Measurements from ENCODE around the gene STOM.
A peak's percentile ranks its signal among the peaks of the same experiment; 100 is the strongest.

Gene STOM

GRCh38 chr9:121362813-121363621 lies 7.0 kb downstream of the STOM start:
- Histone ChIP-seq H3K9ac (ENCODE audit: low read length in 5 of 5) (peak overlapping the region in 4 of 5 donors; percentile 42 to 88 (median 60)), H3K4me1 (ENCODE audit: control insufficient read depth in 5 of 5, insufficient read depth in 5 of 5, low read length in 5 of 5) (peaks cover 17 to 94% (median 92%) of the 10 kb centered on the region in 5 donors), H3K27me3 (ENCODE audit: control insufficient read depth in 5 of 5, insufficient read depth in 4 of 5, low read length in 5 of 5) (no peaks in the 10 kb centered on the region), H3K36me3 (ENCODE audit: control insufficient read depth in 5 of 5, insufficient read depth in 5 of 5, low read length in 5 of 5) (peaks cover 0 to 8% (median 0%) of the 10 kb centered on the region in 5 donors), H3K4me3 (ENCODE audit: low read depth in 1 of 5, low read length in 5 of 5) (peak overlapping the region in 2 of 5 donors; percentile 21 to 28), H3K9me3 (ENCODE audit: control insufficient read depth in 5 of 5, low read length in 5 of 5) (no peaks in the 10 kb centered on the region), H3K27ac (ENCODE audit: low read depth, low read length) (peak overlapping the region; percentile 95)

DNA sequence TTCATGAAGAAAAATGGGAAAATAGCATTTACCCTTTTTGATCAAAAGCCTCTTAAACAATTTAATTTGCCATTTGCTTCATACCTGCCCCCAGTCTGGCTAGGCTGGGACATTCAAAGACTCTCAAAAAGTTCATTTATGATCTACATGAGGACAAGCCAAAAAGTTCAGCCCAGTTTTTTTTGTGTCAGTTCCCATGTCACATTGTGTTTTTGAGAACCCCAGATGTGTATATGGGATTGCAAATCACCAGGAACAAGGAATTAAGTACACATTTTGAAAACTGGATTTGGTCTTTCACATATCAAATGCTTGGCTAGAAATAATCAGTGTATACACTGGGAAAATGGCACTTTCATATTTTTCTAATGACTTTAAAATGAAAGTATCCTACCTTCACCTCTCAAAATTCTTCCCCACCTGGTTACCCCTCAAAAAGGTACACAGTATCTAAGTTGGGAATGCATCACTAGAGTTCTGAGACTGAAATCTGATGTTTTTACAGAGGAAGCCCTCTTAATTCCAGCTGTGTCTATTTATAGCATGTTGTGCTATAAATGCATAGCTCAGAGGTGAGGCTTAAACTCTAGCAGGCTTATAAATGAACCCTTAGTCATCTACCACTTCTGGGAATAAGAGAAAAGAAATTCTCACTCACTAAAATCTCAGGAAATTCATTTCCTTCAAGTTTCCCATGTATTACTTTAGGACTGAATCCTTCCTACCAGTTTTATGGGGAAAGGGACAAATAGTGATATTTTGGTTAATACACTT lies 9.3 kb downstream of the STOM start:
- Histone ChIP-seq H3K9me3 (ENCODE audit: control insufficient read depth in 5 of 5, low read length in 5 of 5) (no peaks in the 10 kb centered on the region), H3K27me3 (ENCODE audit: control insufficient read depth in 5 of 5, insufficient read depth in 4 of 5, low read length in 5 of 5) (no peaks in the 10 kb centered on the region), H3K4me3 (ENCODE audit: low read depth in 1 of 5, low read length in 5 of 5) (no peak overlapping the region), H3K4me1 (ENCODE audit: control insufficient read depth in 5 of 5, insufficient read depth in 5 of 5, low read length in 5 of 5) (peaks cover 15 to 84% (median 74%) of the 10 kb centered on the region in 5 donors), H3K27ac (ENCODE audit: low read depth, low read length) (peak overlapping the region; percentile 81), H3K36me3 (ENCODE audit: control insufficient read depth in 5 of 5, insufficient read depth in 5 of 5, low read length in 5 of 5) (peaks cover 3 to 10% (median 5%) of the 10 kb centered on the region in 5 donors), H3K9ac (ENCODE audit: low read length in 5 of 5) (peak overlapping the region in 3 of 5 donors; percentile 11 to 63 (median 56))

DNA sequence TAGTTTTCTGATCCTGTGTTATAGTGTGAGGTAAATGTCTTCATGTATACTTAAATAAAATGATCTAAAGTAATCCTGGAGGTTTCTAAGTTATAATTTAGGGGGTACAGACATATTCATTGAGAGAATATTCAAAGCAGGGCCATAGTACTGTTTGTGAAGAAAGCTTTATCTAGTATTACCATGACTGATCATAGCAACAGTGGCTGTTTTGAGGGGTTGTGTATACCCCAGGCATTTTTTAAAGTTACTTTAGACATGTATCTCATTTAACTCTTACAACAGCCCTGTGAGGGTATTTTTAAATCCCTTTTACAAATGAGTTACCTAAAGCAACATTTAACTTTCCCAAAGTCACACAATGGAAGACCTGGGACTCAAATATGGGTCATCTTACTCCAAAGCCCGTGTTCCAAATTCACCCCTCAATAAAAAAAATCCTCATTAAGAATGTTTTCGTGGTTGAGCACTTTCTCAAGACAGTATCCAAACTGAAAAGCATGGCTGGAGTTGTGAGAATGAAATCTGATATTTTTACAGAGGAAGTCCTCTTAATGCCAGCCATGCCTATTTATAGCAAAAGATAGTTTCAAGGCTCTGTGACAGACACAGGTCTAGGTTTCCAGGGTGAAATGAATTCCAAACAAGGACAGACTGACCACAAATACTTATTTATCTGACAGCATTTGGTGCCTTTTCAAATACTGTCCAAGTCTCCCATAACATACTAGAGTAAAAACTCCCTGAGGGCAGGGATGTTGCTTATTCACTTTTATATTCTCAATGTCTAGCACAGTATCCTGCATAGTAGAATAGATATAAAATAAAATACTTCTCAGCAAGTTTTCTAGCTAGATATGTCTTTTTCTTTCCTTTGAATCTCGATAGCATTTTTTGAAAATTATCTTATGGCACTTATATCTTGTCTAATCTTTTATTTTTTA lies 10.4 kb downstream of the STOM start:
- Histone ChIP-seq H3K4me1 (ENCODE audit: control insufficient read depth in 5 of 5, insufficient read depth in 5 of 5, low read length in 5 of 5) (peaks cover 12 to 81% (median 63%) of the 10 kb centered on the region in 5 donors), H3K9me3 (ENCODE audit: control insufficient read depth in 5 of 5, low read length in 5 of 5) (no peaks in the 10 kb centered on the region), H3K9ac (ENCODE audit: low read length in 5 of 5) (no peak overlapping the region), H3K27ac (ENCODE audit: low read depth, low read length) (peak overlapping the region; percentile 62), H3K27me3 (ENCODE audit: control insufficient read depth in 5 of 5, insufficient read depth in 4 of 5, low read length in 5 of 5) (no peaks in the 10 kb centered on the region), H3K4me3 (ENCODE audit: low read depth in 1 of 5, low read length in 5 of 5) (no peak overlapping the region), H3K36me3 (ENCODE audit: control insufficient read depth in 5 of 5, insufficient read depth in 5 of 5, low read length in 5 of 5) (peaks cover 4 to 18% (median 10%) of the 10 kb centered on the region in 5 donors)

- Histone ChIP-seq H3K9ac (ENCODE audit: low read length in 5 of 5) (peak overlapping the region in 3 of 5 donors; percentile 0 to 28 (median 4)), H3K27me3 (ENCODE audit: control insufficient read depth in 5 of 5, insufficient read depth in 4 of 5, low read length in 5 of 5) (no peaks in the 10 kb centered on the region), H3K4me3 (ENCODE audit: low read depth in 1 of 5, low read length in 5 of 5) (peak overlapping the region in 1 of 5 donors; percentile 27), H3K27ac (ENCODE audit: low read depth, low read length) (peak overlapping the region; percentile 62), H3K9me3 (ENCODE audit: control insufficient read depth in 5 of 5, low read length in 5 of 5) (no peaks in the 10 kb centered on the region), H3K36me3 (ENCODE audit: control insufficient read depth in 5 of 5, insufficient read depth in 5 of 5, low read length in 5 of 5) (peaks cover 11 to 26% (median 16%) of the 10 kb centered on the region in 5 donors), H3K4me1 (ENCODE audit: control insufficient read depth in 5 of 5, insufficient read depth in 5 of 5, low read length in 5 of 5) (peaks cover 11 to 79% (median 60%) of the 10 kb centered on the region in 5 donors)
These were observed 11.3 kb downstream of the STOM start for GRCh38 chr9:121358751-121359150.

GRCh38 chr9:121357011-121357410 lies 13.0 kb downstream of the STOM start:
- Histone ChIP-seq H3K9ac (ENCODE audit: low read length in 5 of 5) (no peak overlapping the region), H3K27ac (ENCODE audit: low read depth, low read length) (peak overlapping the region; percentile 54), H3K9me3 (ENCODE audit: control insufficient read depth in 5 of 5, low read length in 5 of 5) (no peaks in the 10 kb centered on the region), H3K4me1 (ENCODE audit: control insufficient read depth in 5 of 5, insufficient read depth in 5 of 5, low read length in 5 of 5) (peaks cover 12 to 81% (median 48%) of the 10 kb centered on the region in 5 donors), H3K4me3 (ENCODE audit: low read depth in 1 of 5, low read length in 5 of 5) (no peak overlapping the region), H3K36me3 (ENCODE audit: control insufficient read depth in 5 of 5, insufficient read depth in 5 of 5, low read length in 5 of 5) (peaks cover 24 to 40% (median 33%) of the 10 kb centered on the region in 5 donors), H3K27me3 (ENCODE audit: control insufficient read depth in 5 of 5, insufficient read depth in 4 of 5, low read length in 5 of 5) (no peaks in the 10 kb centered on the region)

- H3K36me3 ChIP-seq (ENCODE audit: control insufficient read depth in 5 of 5, insufficient read depth in 5 of 5, low read length in 5 of 5) = peaks cover 25 to 49% (median 37%) of the 10 kb centered on the region in 5 donors
- no peak overlapping the region for H3K9ac ChIP-seq (ENCODE audit: low read length in 5 of 5)
- peak overlapping the region; percentile 56 for H3K27ac ChIP-seq (ENCODE audit: low read depth, low read length)
- H3K4me3 ChIP-seq (ENCODE audit: low read depth in 1 of 5, low read length in 5 of 5) = no peak overlapping the region
- no peaks in the 10 kb centered on the region for H3K27me3 ChIP-seq (ENCODE audit: control insufficient read depth in 5 of 5, insufficient read depth in 4 of 5, low read length in 5 of 5)
- peaks cover 13 to 83% (median 47%) of the 10 kb centered on the region in 5 donors for H3K4me1 ChIP-seq (ENCODE audit: control insufficient read depth in 5 of 5, insufficient read depth in 5 of 5, low read length in 5 of 5)
- H3K9me3 ChIP-seq (ENCODE audit: control insufficient read depth in 5 of 5, low read length in 5 of 5) = no peaks in the 10 kb centered on the region
These were observed 15.3 kb downstream of the STOM start for GRCh38 chr9:121354762-121355161.

GRCh38 chr9:121354141-121354540 lies 15.9 kb downstream of the STOM start:
- Histone ChIP-seq H3K9me3 (ENCODE audit: control insufficient read depth in 5 of 5, low read length in 5 of 5) (no peaks in the 10 kb centered on the region), H3K27me3 (ENCODE audit: control insufficient read depth in 5 of 5, insufficient read depth in 4 of 5, low read length in 5 of 5) (no peaks in the 10 kb centered on the region), H3K9ac (ENCODE audit: low read length in 5 of 5) (no peak overlapping the region), H3K4me3 (ENCODE audit: low read depth in 1 of 5, low read length in 5 of 5) (no peak overlapping the region), H3K36me3 (ENCODE audit: control insufficient read depth in 5 of 5, insufficient read depth in 5 of 5, low read length in 5 of 5) (peaks cover 25 to 53% (median 42%) of the 10 kb centered on the region in 5 donors), H3K27ac (ENCODE audit: low read depth, low read length) (peak overlapping the region; percentile 56), H3K4me1 (ENCODE audit: control insufficient read depth in 5 of 5, insufficient read depth in 5 of 5, low read length in 5 of 5) (peaks cover 13 to 77% (median 43%) of the 10 kb centered on the region in 5 donors)

GRCh38 chr9:121353241-121354061 lies 16.6 kb downstream of the STOM start:
- Histone ChIP-seq H3K4me1 (ENCODE audit: control insufficient read depth in 5 of 5, insufficient read depth in 5 of 5, low read length in 5 of 5) (peaks cover 10 to 70% (median 41%) of the 10 kb centered on the region in 5 donors), H3K27me3 (ENCODE audit: control insufficient read depth in 5 of 5, insufficient read depth in 4 of 5, low read length in 5 of 5) (no peaks in the 10 kb centered on the region), H3K9me3 (ENCODE audit: control insufficient read depth in 5 of 5, low read length in 5 of 5) (no peaks in the 10 kb centered on the region), H3K27ac (ENCODE audit: low read depth, low read length) (peak overlapping the region; percentile 56), H3K4me3 (ENCODE audit: low read depth in 1 of 5, low read length in 5 of 5) (peak overlapping the region in 1 of 5 donors; percentile 0), H3K9ac (ENCODE audit: low read length in 5 of 5) (no peak overlapping the region), H3K36me3 (ENCODE audit: control insufficient read depth in 5 of 5, insufficient read depth in 5 of 5, low read length in 5 of 5) (peaks cover 28 to 60% (median 48%) of the 10 kb centered on the region in 5 donors)

All from subcutaneous abdominal adipose tissue (tissue), 5 donors.